ENCODE results near the gene RRAGB.

Gene RRAGB

DNA sequence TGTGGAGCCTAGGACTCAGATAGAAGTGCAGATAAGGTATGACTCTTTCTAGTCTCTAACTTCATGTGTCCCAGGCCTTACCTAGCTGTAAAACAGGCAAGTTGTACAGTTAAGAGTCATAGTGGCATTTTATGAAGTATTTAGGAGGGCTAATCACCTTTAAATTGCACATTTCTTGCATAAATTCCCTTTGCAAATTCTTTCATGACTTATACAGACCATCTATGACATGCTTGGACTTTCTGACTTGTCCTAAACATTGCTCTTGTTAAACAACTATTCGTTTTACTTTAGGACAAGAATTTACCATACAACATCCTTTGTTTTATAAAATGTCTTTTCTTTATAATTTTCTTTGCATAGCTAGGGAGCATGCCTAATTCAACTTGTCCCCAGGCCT is 7.8 kb upstream of the RRAGB start:
- no peak overlapping the region for H3K27ac ChIP-seq
- TF ChIP-seq ZFX (IDR thresholded peaks at IDR 0.05): no peak
- TF ChIP-seq, protein P1, sequence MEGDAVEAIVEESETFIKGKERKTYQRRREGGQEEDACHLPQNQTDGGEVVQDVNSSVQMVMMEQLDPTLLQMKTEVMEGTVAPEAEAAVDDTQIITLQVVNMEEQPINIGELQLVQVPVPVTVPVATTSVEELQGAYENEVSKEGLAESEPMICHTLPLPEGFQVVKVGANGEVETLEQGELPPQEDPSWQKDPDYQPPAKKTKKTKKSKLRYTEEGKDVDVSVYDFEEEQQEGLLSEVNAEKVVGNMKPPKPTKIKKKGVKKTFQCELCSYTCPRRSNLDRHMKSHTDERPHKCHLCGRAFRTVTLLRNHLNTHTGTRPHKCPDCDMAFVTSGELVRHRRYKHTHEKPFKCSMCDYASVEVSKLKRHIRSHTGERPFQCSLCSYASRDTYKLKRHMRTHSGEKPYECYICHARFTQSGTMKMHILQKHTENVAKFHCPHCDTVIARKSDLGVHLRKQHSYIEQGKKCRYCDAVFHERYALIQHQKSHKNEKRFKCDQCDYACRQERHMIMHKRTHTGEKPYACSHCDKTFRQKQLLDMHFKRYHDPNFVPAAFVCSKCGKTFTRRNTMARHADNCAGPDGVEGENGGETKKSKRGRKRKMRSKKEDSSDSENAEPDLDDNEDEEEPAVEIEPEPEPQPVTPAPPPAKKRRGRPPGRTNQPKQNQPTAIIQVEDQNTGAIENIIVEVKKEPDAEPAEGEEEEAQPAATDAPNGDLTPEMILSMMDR (conservative IDR thresholded peaks at IDR 0.05): no peak

DNA sequence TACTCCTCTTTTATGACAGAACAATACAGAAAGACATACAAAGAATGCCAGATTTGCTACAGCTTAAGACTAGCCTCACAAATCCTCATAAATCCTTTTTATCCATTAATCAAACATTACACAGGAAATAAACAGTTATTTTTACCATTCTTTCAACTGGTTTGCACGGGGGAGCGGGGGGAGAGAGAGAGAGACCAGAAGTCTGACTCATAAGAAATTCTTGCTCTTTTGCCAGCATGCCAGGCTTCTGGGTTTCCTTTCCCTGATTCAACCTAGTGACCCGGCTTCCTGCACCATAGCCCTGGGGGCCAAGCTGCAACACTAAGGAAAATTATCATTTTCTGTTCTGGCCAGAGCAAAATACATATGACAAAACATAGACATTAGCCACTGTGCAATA is 6.8 kb upstream of the RRAGB start:
- H3K27ac ChIP-seq: no peak overlapping the region
- TF ChIP-seq, protein P1 (conservative IDR thresholded peaks at IDR 0.05): no peak
- TF ChIP-seq ZFX (IDR thresholded peaks at IDR 0.05): no peak

DNA sequence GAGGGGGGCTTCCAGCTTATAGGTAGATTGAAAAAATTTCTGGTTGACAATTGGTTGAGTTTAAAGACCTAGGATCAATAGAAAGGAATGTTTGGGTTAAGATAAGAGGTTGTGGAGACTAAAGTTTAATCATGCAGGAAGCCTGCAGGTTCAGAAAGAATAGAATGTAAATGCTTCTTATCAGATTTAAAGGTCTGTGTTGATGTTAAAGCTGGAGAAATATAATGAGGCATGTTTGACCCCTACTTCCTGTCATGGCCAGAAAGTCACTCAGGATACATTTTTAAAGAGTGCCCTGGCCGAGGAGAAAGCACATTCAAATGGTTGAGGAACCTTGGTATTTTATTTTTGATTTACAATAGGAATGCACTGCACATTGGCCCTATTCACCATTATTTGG is 3.9 kb upstream of the RRAGB start:
- H3K27ac ChIP-seq: no peak overlapping the region
- TF ChIP-seq ZFX (IDR thresholded peaks at IDR 0.05): no peak
- TF ChIP-seq, protein P1 (conservative IDR thresholded peaks at IDR 0.05): no peak

DNA sequence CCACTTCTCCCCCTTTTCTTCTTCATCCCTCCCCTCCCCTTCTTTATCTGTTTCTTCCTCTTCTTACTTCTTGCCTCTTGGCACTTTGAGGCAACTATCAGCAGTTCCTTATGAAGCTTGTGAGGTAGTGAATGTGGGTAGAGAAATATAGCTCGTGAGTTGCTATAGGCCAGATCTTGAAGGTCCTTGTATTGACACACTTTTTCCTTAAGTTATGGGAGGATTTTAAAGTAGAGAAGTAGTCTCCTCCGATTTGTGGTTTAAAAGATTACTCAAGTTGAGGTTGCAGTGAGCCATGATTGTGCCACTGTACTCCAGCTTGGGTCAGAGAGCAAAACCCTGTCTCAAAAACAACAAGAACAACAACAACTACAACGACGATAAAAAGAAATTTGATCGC is 3.4 kb upstream of the RRAGB start:
- no peak overlapping the region for H3K27ac ChIP-seq
- TF ChIP-seq ZFX (IDR thresholded peaks at IDR 0.05): no peak
- TF ChIP-seq, protein P1 (conservative IDR thresholded peaks at IDR 0.05): no peak

DNA sequence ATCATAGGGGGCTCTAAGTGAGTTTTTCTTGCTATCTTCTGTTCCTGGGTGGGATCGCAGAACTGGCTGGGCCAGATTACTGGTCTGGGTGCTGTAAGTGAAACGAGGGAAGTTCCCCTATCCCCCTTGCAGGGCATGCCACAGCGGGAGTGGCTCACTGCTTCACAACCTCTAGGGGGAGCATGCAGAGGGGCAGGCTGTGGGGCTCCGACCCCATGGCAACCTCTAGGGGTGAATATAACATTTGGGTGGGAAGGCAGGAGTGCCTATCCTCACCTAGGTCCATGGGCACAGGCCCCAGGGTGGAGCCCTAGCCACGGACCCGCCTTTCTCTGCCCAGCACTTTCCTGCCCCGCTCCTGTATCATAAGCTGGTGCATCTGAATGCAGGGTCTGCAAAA is 1.7 kb upstream of the RRAGB start:
- TF ChIP-seq, protein P1 (conservative IDR thresholded peaks at IDR 0.05): no peak; the same call in 1 of the 2 replicates
- no peak for TF ChIP-seq ZFX (IDR thresholded peaks at IDR 0.05)
- no peak overlapping the region for H3K27ac ChIP-seq

DNA sequence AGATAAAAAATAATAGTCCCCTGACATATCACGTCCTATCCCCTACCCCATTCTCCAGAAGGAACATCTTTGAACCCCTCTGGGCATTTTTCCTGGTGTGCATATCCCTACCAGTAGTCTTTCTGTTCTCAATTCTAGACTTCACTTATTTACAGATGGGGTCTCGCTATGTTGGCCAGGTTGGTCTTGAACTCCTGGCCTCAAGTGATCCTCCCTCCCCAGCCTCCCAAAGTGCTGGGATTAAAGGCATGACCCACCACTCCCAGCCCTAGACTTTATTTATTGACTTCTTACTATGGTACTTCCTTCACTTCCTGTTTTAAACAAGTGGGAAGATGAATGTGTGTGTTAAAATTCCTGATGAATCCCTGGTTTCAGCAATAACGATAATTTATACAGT is 612 bp upstream of the RRAGB start:
- TF ChIP-seq ZFX (IDR thresholded peaks at IDR 0.05): no peak
- TF ChIP-seq, protein P1 (conservative IDR thresholded peaks at IDR 0.05): no peak

DNA sequence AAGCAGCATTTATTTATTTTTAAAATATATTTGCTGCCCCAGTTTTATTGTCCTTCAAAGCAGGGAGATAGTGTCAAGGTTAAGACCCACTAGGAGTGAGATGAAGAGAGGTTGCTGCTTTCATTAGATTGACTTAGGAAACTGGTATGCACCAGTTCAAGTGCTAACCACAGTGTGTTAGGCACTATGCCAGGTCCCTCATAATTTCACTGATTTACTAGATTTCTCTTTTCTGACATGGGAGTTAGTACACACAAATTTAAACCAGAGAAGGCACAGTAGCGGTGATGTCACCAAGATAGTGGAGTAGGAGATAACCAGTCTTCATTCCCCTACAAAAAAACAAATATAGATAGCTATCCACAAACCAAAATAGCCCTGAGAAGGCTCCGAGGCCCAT is 14.3 kb downstream of the RRAGB start:
- TF ChIP-seq ZFX (IDR thresholded peaks at IDR 0.05): no peak
- TF ChIP-seq, protein P1 (conservative IDR thresholded peaks at IDR 0.05): no peak
- no peak overlapping the region for H3K27ac ChIP-seq

More for the DNA sequence above, 612 bp upstream of the RRAGB start:
- peak overlapping the region; percentile 79; the same call in 1 of the 2 replicates for H3K27ac ChIP-seq

Data from C4-2B (cell line).